ENCODE results near the gene FSTL1. TPM values are rescaled to one million over a fixed set of nuclear protein-coding genes. Genes with fewer than 3 reads are reported as not detected.

FSTL1 gene
- total RNA-seq, 1 donor = 2,074 TPM

GRCh38 chr3:120454076-120454689, 3.4 kb upstream of the FSTL1 start:
- no peak overlapping the region for H3K27ac ChIP-seq (ENCODE audit: low read depth, low read length)
- no peak overlapping the region for H2AFZ ChIP-seq (ENCODE audit: low read length)
- H3K4me2 ChIP-seq (ENCODE audit: insufficient read depth, low read length) = no peak overlapping the region
- H4K20me1 ChIP-seq (ENCODE audit: insufficient read depth, low read length) = no peaks in the 10 kb centered on the region
- TF ChIP-seq CTCF (IDR thresholded peaks at IDR 0.05; ENCODE audit: extremely low read depth, low read depth, low read length) = no peak
- peaks cover 10% of the 10 kb centered on the region for H3K4me1 ChIP-seq (ENCODE audit: insufficient read depth, low read length)
- no peaks in the 10 kb centered on the region for H3K27me3 ChIP-seq (ENCODE audit: insufficient read depth, low read length)
- no peaks in the 10 kb centered on the region for H3K9me3 ChIP-seq (ENCODE audit: low read depth, low read length)
- H3K4me3 ChIP-seq (ENCODE audit: insufficient read depth, low read length) = no peak overlapping the region
- no peak for DNase-seq (ENCODE audit: insufficient read length, low spot score, missing footprints)
- H3K36me3 ChIP-seq (ENCODE audit: insufficient read depth, low read length) = peaks cover under 1% of the 10 kb centered on the region
- peaks cover 16% of the 10 kb centered on the region for H3K79me2 ChIP-seq (ENCODE audit: insufficient read depth, low read length)

- Histone ChIP-seq H3K27me3 (ENCODE audit: insufficient read depth, low read length) (no peaks in the 10 kb centered on the region), H3K4me1 (ENCODE audit: insufficient read depth, low read length) (peaks cover 23% of the 10 kb centered on the region), H3K27ac (ENCODE audit: low read depth, low read length) (no peak overlapping the region), H3K9me3 (ENCODE audit: low read depth, low read length) (no peaks in the 10 kb centered on the region), H2AFZ (ENCODE audit: low read length) (no peak overlapping the region), H3K79me2 (ENCODE audit: insufficient read depth, low read length) (peaks cover 30% of the 10 kb centered on the region), H3K4me2 (ENCODE audit: insufficient read depth, low read length) (no peak overlapping the region), H3K36me3 (ENCODE audit: insufficient read depth, low read length) (peaks cover 14% of the 10 kb centered on the region), H4K20me1 (ENCODE audit: insufficient read depth, low read length) (peaks cover 12% of the 10 kb centered on the region), H3K4me3 (ENCODE audit: insufficient read depth, low read length) (no peak overlapping the region)
- no peak for TF ChIP-seq CTCF (IDR thresholded peaks at IDR 0.05; ENCODE audit: extremely low read depth, low read depth, low read length)
- no peak for DNase-seq (ENCODE audit: insufficient read length, low spot score, missing footprints)
Measured at GRCh38 chr3:120452816-120453215, 2.0 kb upstream of the FSTL1 start.

GRCh38 chr3:120451806-120452205, 1.0 kb upstream of the FSTL1 start:
- Histone ChIP-seq H2AFZ (ENCODE audit: low read length) (peak overlapping the region; percentile 56), H3K36me3 (ENCODE audit: insufficient read depth, low read length) (peaks cover 24% of the 10 kb centered on the region)

More at GRCh38 chr3:120451806-120452205, 1.0 kb upstream of the FSTL1 start:
- Histone ChIP-seq H3K9me3 (ENCODE audit: low read depth, low read length) (no peaks in the 10 kb centered on the region), H3K4me2 (ENCODE audit: insufficient read depth, low read length) (peak overlapping the region; percentile 76), H3K27me3 (ENCODE audit: insufficient read depth, low read length) (no peaks in the 10 kb centered on the region), H3K27ac (ENCODE audit: low read depth, low read length) (peak overlapping the region; percentile 90), H4K20me1 (ENCODE audit: insufficient read depth, low read length) (peaks cover 23% of the 10 kb centered on the region), H3K79me2 (ENCODE audit: insufficient read depth, low read length) (peaks cover 40% of the 10 kb centered on the region), H3K4me1 (ENCODE audit: insufficient read depth, low read length) (peaks cover 33% of the 10 kb centered on the region), H3K4me3 (ENCODE audit: insufficient read depth, low read length) (peak overlapping the region; percentile 92)
- TF ChIP-seq CTCF (IDR thresholded peaks at IDR 0.05; ENCODE audit: extremely low read depth, low read depth, low read length) = no peak
- no peak for DNase-seq (ENCODE audit: insufficient read length, low spot score, missing footprints)

Data from osteoblast (primary cell).